GM12875 (cell line): ENCODE data around the gene KRTDAP.

Source experiments
- H3K4me3 ChIP-seq: one replicate; pipeline ENCODE4 v1.5.1; 2011; ENCODE audit warnings: low read depth, low read length, control low read depth
- CTCF ChIP-seq: IDR thresholded peaks from 2 replicates; pipeline ENCODE4 v1.5.1; 2011; ENCODE audit warnings: low read depth, mild to moderate bottlenecking, control low read depth, inconsistent platforms, low read length, moderate library complexity, borderline replicate concordance; ENCODE audit not compliant: insufficient read depth

The KRTDAP gene

DNA sequence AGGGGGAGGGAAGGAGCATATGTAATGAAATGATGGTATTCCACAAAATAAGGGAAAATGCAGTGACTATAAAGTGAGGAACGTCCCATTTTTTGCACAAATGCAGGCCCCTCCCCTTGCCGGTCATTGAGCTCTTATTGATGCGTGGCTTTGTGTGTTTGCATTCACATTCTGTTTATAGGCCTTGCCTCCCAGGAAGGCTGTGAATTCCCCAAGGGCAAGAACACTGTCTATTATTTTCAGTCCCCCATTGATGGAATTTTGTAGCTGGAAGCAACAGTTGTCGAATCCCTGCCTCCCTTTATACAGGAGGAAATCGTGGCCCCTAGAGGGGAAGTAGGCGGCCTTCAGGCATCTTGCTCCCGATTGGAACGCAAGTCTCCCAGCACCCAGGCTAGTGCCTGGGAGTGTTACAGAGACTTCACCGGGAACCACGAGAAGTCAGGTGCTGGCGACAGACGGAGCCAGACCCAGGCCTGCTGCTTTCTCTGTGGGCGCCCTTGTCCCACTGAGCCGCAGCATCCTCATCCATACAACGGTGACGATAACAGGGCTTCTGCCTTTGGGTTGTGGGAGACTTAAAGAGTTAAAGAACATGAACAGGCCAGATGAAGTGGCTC, 31.0 kb upstream of the KRTDAP start:
- TF ChIP-seq CTCF = no peak
- no peak overlapping the region for H3K4me3 ChIP-seq

DNA sequence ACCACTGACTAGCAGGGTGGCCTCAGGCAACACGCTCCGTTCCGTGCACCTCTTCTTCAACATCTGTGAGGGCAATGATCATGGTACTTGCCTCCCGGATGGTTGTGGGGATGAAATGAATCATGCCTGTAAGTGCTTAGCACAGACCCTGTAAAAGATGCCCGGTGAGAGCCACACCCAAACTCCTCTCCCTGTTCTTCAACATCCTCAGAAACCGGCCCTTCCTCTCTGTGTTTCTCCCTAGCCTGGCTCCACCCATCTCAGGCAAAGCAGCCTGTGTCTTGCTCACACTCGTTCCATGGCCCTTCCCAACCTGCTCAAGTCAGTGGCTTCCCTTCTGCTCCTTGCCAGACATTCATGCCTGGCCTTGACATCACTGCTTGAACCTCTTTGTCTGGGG, 29.0 kb upstream of the KRTDAP start:
- H3K4me3 ChIP-seq = no peak overlapping the region
- no peak for TF ChIP-seq CTCF

- TF ChIP-seq CTCF = no peak
These were observed 28.0 kb upstream of the KRTDAP start for GRCh38 chr19:35518313-35518712.

GRCh38 chr19:35517342-35517741, 27.1 kb upstream of the KRTDAP start:
- H3K4me3 ChIP-seq = no peak overlapping the region
- no peak for TF ChIP-seq CTCF

More at GRCh38 chr19:35518313-35518712, 28.0 kb upstream of the KRTDAP start:
- no peak overlapping the region for H3K4me3 ChIP-seq

- H3K4me3 ChIP-seq = no peak overlapping the region
- TF ChIP-seq CTCF = no peak
These were observed 26.0 kb upstream of the KRTDAP start for GRCh38 chr19:35516310-35516709.

DNA sequence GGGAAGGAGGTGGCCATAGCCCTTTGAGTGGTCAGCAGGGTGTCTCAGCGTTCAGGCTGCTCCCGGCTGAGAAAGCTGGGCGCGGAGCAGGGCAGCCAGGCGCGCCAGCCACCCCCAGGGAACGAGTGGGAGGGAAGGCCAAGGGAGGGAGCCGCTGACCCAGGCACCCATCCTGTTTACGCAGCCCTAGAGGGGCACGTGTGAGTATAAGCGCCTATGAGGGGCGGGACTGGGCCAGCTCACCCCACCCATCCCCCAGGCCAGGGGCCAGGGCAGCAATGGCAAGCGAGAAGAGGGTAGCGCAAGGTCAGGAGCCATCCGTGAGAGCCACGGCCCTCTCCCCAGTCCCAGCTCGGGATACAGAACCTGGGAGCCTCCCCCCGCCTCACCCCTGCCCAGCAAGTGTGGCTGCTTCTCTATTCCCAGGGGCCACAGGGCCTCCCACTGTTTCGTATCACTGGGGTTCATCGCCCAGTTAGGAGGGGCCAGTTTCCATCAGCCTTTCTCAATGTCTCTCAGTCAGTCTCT, 24.1 kb upstream of the KRTDAP start:
- no peak for TF ChIP-seq CTCF
- no peak overlapping the region for H3K4me3 ChIP-seq

- no peak within 1 kb of the TSS for H3K4me3 ChIP-seq
- no peak for TF ChIP-seq CTCF
These were observed 23.5 kb upstream of the KRTDAP start, which contains the start of gene DMKN for GRCh38 chr19:35513628-35514281. TSS of gene DMKN (minus strand) at chr19:35513649. CDS start at chr19:35513475, 174 bp downstream.
